HFF-Myc (cell line): Measurements from ENCODE around the gene NCAPG2.

Experiments used
- DNase-seq: peaks from one replicate; pipeline ENCODE4 v3.0.0-alpha.2; 2011; ENCODE audit warnings: low read depth; ENCODE audit errors: extremely low read depth
- H3K4me3 ChIP-seq: replicated peaks from 2 replicates; pipeline ENCODE4 v1.5.1; 2011; ENCODE audit warnings: low read depth, mild to moderate bottlenecking, control low read depth, low read length
- CTCF ChIP-seq: IDR thresholded peaks from 2 replicates; pipeline ENCODE4 v1.5.1; 2012; ENCODE audit warnings: mild to moderate bottlenecking, low read depth, low read length, control low read depth; ENCODE audit errors: missing control alignments

Gene NCAPG2

GRCh38 chr7:158729646-158730382 lies 25.2 kb upstream of the NCAPG2 start:
- no peak for TF ChIP-seq CTCF
- DNase-seq, result no peak
- H3K4me3 ChIP-seq, result no peak overlapping the region

- DNase-seq, result no peak
- no peak for TF ChIP-seq CTCF
These were observed 24.5 kb upstream of the NCAPG2 start for GRCh38 chr7:158728911-158729645.

GRCh38 chr7:158727690-158728089 lies 23.1 kb upstream of the NCAPG2 start:
- no peak for TF ChIP-seq CTCF
- DNase-seq, result no peak
- H3K4me3 ChIP-seq, result no peak overlapping the region

More at GRCh38 chr7:158728911-158729645, 24.5 kb upstream of the NCAPG2 start:
- H3K4me3 ChIP-seq, result no peak overlapping the region

GRCh38 chr7:158726277-158726807 lies 21.7 kb upstream of the NCAPG2 start:
- no peak for DNase-seq
- TF ChIP-seq CTCF, result no peak
- no peak overlapping the region for H3K4me3 ChIP-seq

GRCh38 chr7:158725506-158725800 lies 20.8 kb upstream of the NCAPG2 start:
- no peak for TF ChIP-seq CTCF

GRCh38 chr7:158724658-158725505 lies 20.3 kb upstream of the NCAPG2 start:
- DNase-seq, result no peak
- H3K4me3 ChIP-seq, result no peak overlapping the region
- TF ChIP-seq CTCF, result no peak

More at GRCh38 chr7:158725506-158725800, 20.8 kb upstream of the NCAPG2 start:
- no peak overlapping the region for H3K4me3 ChIP-seq
- DNase-seq, result no peak
